ENCODE results near the gene GOLT1B.

Gene GOLT1B

GRCh38 chr12:21566223-21566906, 64.8 kb downstream of the GOLT1B start:
- H2AFZ ChIP-seq (ENCODE audit: low read depth, low read length, severe bottlenecking), result no peak overlapping the region
- H3K9ac ChIP-seq (ENCODE audit: low read length), result no peak overlapping the region
- no peak overlapping the region for H3K27ac ChIP-seq (ENCODE audit: low read depth, low read length)
- no peaks in the 10 kb centered on the region for H3K27me3 ChIP-seq (ENCODE audit: low read length)
- H4K20me1 ChIP-seq (ENCODE audit: low read depth, low read length), result no peaks in the 10 kb centered on the region
- H3K4me3 ChIP-seq (ENCODE audit: insufficient read depth, low read length, poor library complexity, severe bottlenecking), result no peak overlapping the region
- no peak overlapping the region for H3K4me2 ChIP-seq (ENCODE audit: low read depth, low read length, poor library complexity, severe bottlenecking)
- no peaks in the 10 kb centered on the region for H3K79me2 ChIP-seq (ENCODE audit: insufficient read depth, low read length)
- no peak for TF ChIP-seq CTCF (IDR thresholded peaks at IDR 0.05; ENCODE audit: insufficient read depth, low read length, poor library complexity, severe bottlenecking)
- no peak for TF ChIP-seq EZH2phosphoT487 (conservative IDR thresholded peaks at IDR 0.05; ENCODE audit: low read length)
- no peaks in the 10 kb centered on the region for H3K9me3 ChIP-seq (ENCODE audit: insufficient read depth, low read length)
- H3F3A ChIP-seq (ENCODE audit: insufficient read depth), result no peaks in the 10 kb centered on the region
- no peaks in the 10 kb centered on the region for H3K36me3 ChIP-seq (ENCODE audit: low read length)
- no peaks in the 10 kb centered on the region for H3K9me2 ChIP-seq (replicated peaks; ENCODE audit: insufficient read depth, low read length)

GRCh38 chr12:21566907-21567394, 65.4 kb downstream of the GOLT1B start:
- Histone ChIP-seq H3K9ac (ENCODE audit: low read length) (no peak overlapping the region), H3K36me3 (ENCODE audit: low read length) (no peaks in the 10 kb centered on the region), H3K4me3 (ENCODE audit: insufficient read depth, low read length, poor library complexity, severe bottlenecking) (no peak overlapping the region), H3K79me2 (ENCODE audit: insufficient read depth, low read length) (no peaks in the 10 kb centered on the region), H3K4me2 (ENCODE audit: low read depth, low read length, poor library complexity, severe bottlenecking) (no peak overlapping the region), H3K27me3 (ENCODE audit: low read length) (no peaks in the 10 kb centered on the region), H3K9me2 (replicated peaks; ENCODE audit: insufficient read depth, low read length) (no peaks in the 10 kb centered on the region), H3K9me3 (ENCODE audit: insufficient read depth, low read length) (no peaks in the 10 kb centered on the region), H3F3A (ENCODE audit: insufficient read depth) (no peaks in the 10 kb centered on the region), H3K27ac (ENCODE audit: low read depth, low read length) (no peak overlapping the region), H4K20me1 (ENCODE audit: low read depth, low read length) (no peaks in the 10 kb centered on the region), H2AFZ (ENCODE audit: low read depth, low read length, severe bottlenecking) (no peak overlapping the region)
- TF ChIP-seq CTCF (IDR thresholded peaks at IDR 0.05; ENCODE audit: insufficient read depth, low read length, poor library complexity, severe bottlenecking) (no peak), EZH2phosphoT487 (conservative IDR thresholded peaks at IDR 0.05; ENCODE audit: low read length) (no peak)
